Spinal cord (tissue), 10 donors: ENCODE results near the gene SPATA2L. TPM values are rescaled to one million over a fixed set of nuclear protein-coding genes. Genes with fewer than 3 reads are reported as not detected.
"Not testable (repeated sequence)": the region's sequence is repeated elsewhere in the genome, so short reads cannot be mapped to it uniquely, and the experiment has no call there.

Experiments used
- DNase-seq, 6 donors: peaks; one replicate each; pipeline versions ENCODE4 v3.0.0 to v3.0.0-alpha.2; 2013 to 2015; ENCODE audit warnings: low spot score in 6 of 6, low read depth in 4 of 6
- H3K27ac ChIP-seq: one replicate; pipeline ENCODE4 v1.5.1; 2013; ENCODE audit warnings: low read depth, low read length, control low read depth
- H3K27me3 ChIP-seq: one replicate; pipeline ENCODE4 v1.6.1; 2013; ENCODE audit warnings: low read length; ENCODE audit not compliant: control insufficient read depth, insufficient read depth
- H3K36me3 ChIP-seq: one replicate; pipeline ENCODE4 v1.6.1; 2013; ENCODE audit warnings: low read length; ENCODE audit not compliant: control insufficient read depth, insufficient read depth
- H3K4me1 ChIP-seq: one replicate; pipeline ENCODE4 v1.6.1; 2013; ENCODE audit warnings: low read length; ENCODE audit not compliant: control insufficient read depth, insufficient read depth
- H3K4me3 ChIP-seq: one replicate; pipeline ENCODE4 v1.5.1; 2013; ENCODE audit warnings: low read depth, low read length, control low read depth
- H3K9me3 ChIP-seq: one replicate; pipeline ENCODE4 v1.6.1; 2013; ENCODE audit warnings: low read length; ENCODE audit not compliant: control insufficient read depth, insufficient read depth
- WGBS: methylation state at CpG from one replicate; pipeline ENCODE4 v1.1.5; 2013; ENCODE audit warnings: missing lambda C conversion rate; ENCODE audit not compliant: insufficient coverage; 5-methylcytosine and 5-hydroxymethylcytosine counted together
- polyA plus RNA-seq, 2 donors: library from polyadenylated mRNA; unstranded; fragments of 120-200 nt; gene quantifications; one replicate each; pipeline ENCODE4 v1.2.1, GENCODE V29; 2013; ENCODE audit not compliant: insufficient read length in 2 of 2
- total RNA-seq, 2 donors: library from RNA; depleted of rRNA in 1 of 2; stranded (reverse); fragments of 120-200 nt in 1 of 2; fragments of >200 nt in 1 of 2; gene quantifications; one replicate each; pipeline versions ENCODE4 v1.2.3 to v1.2.4, GENCODE V29; 2013 to 2014
- donor health status: healthy.

SPATA2L gene
- total and polyA plus RNA-seq, 4 donors: 8.7 to 15.3 (median 11.8) TPM

- WGBS: 96% methylated on average over 11 of the region's 11 CpGs
- Histone ChIP-seq H3K36me3 (peaks cover 94% of the 10 kb centered on the region), H3K4me1 (peaks cover 14% of the 10 kb centered on the region), H3K27ac (no peak overlapping the region), H3K27me3 (no peaks in the 10 kb centered on the region), H3K9me3 (no peaks in the 10 kb centered on the region), H3K4me3 (no peak overlapping the region)
- no peak for DNase-seq
Measured at GRCh38 chr16:89693289-89693731, 8.2 kb downstream of the SPATA2L start.

DNA sequence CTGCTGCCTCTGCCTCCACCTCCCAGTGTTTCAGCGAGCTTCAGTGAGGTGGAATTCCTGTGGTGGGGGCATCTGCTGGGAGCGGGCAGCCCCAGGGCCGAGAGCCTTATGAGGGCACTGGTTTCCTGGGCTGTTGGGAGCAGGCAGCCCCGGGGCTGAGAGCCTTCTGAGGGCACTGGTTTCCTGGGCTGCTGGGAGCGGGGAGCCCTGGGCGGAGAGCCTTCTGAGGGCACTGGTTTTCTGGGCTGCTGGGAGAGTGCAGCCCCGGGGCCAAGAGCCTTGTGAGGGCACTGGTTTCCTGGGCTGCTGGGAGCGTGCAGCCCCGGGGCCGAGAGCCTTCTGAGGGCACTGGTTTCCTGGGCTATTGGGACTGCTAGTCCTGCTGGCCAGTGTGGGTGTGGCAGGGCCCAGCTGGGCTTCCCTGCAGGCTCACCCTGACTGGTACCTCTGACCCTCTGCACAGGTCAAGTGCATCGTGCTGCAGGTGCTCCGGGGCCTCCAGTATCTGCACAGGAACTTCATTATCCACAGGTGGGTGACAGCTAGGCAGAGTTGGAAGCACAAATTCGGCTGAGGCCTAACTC is 9.4 kb downstream of the SPATA2L start:
- H3K36me3 ChIP-seq: peaks cover 81% of the 10 kb centered on the region
- H3K9me3 ChIP-seq: no peaks in the 10 kb centered on the region
- no peak for DNase-seq
- H3K4me3 ChIP-seq: no peak overlapping the region
- H3K27ac ChIP-seq: no peak overlapping the region
- no peaks in the 10 kb centered on the region for H3K27me3 ChIP-seq
- WGBS: 97% methylated on average over 13 of the region's 13 CpGs
- H3K4me1 ChIP-seq: peaks cover 15% of the 10 kb centered on the region

DNA sequence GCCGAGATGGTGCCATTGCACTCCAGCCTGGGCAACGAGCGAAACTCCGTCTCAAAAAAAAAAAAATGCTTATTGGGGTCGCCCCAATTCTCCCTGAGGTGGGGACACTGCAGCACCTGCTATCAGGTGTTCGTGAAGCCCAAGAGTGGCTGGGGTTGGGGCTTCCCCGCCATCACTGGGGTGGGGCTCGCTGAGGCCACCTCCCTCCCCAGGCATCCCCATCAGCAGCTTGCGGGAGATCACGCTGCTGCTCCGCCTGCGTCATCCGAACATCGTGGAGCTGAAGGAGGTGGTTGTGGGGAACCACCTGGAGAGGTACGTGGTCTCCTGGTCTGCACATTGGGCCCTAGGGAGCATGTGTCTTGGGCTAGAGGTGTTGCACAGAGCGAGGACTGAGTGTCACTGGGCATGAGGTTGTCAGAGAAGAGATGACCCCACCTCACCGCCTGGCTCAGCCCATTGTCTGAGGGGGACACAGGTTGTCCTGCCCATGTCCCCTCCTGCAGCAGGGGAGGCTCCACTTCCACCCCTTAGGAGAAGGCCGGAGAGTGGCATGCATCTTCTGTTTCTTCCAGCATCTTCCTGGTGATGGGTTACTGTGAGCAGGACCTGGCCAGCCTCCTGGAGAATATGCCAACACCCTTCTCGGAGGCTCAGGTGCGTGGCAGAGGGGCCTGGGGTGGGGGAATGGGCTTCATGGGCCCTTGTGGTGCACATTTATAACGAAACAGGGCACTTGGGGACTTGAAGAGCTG is 10.1 kb downstream of the SPATA2L start:
- Histone ChIP-seq H3K27ac (no peak overlapping the region), H3K27me3 (no peaks in the 10 kb centered on the region), H3K9me3 (no peaks in the 10 kb centered on the region), H3K4me1 (peaks cover 11% of the 10 kb centered on the region), H3K36me3 (peaks cover 75% of the 10 kb centered on the region), H3K4me3 (no peak overlapping the region)
- DNase-seq: no peak
- WGBS: 96% methylated on average over 20 of the region's 21 CpGs

- H3K27ac ChIP-seq: no peak overlapping the region
- peaks cover 65% of the 10 kb centered on the region for H3K36me3 ChIP-seq
- WGBS: 94% methylated on average over 16 of the region's 16 CpGs
- no peak for DNase-seq
- H3K9me3 ChIP-seq: no peaks in the 10 kb centered on the region
- H3K4me1 ChIP-seq: peaks cover 17% of the 10 kb centered on the region
- no peaks in the 10 kb centered on the region for H3K27me3 ChIP-seq
- H3K4me3 ChIP-seq: no peak overlapping the region
Measured at GRCh38 chr16:89690392-89690901, 11.1 kb downstream of the SPATA2L start.

DNA sequence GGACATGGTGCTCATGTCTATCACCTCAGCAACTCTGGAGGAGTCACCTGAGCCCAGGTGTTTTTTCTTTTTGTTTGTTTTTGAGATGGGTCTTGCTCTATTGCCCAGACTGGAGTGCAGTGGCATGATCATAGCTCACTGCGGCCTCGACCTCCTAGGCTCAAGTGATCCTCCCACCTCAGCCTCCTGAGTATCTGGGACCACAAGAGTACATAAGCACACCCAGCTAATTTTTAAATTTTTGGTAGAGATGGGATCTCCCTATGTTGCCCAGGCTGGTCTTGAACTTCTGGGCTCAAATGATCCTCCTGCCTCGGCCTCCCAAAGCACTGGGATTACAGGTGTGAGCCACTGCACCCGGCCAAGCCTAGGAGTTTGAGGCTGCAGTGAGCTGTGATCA is 11.9 kb downstream of the SPATA2L start:
- peaks cover 59% of the 10 kb centered on the region for H3K36me3 ChIP-seq
- H3K9me3 ChIP-seq, H3K4me3 ChIP-seq, DNase-seq, H3K27ac ChIP-seq, H3K27me3 ChIP-seq: not testable (repeated sequence)
- 100% methylated on average over 1 of the region's 4 CpGs for WGBS
- peaks cover 17% of the 10 kb centered on the region for H3K4me1 ChIP-seq

- Histone ChIP-seq H3K36me3 (peaks cover 54% of the 10 kb centered on the region), H3K4me3 (no peak overlapping the region), H3K27ac (no peak overlapping the region), H3K9me3 (no peaks in the 10 kb centered on the region), H3K27me3 (no peaks in the 10 kb centered on the region), H3K4me1 (peaks cover 17% of the 10 kb centered on the region)
- DNase-seq: no peak
- 97% methylated on average over 12 of the region's 13 CpGs for WGBS
Measured at GRCh38 chr16:89689142-89689541, 12.4 kb downstream of the SPATA2L start.

GRCh38 chr16:89688395-89688794 is 13.1 kb downstream of the SPATA2L start:
- Histone ChIP-seq H3K36me3 (peaks cover 49% of the 10 kb centered on the region), H3K9me3 (no peaks in the 10 kb centered on the region), H3K4me1 (peaks cover 17% of the 10 kb centered on the region), H3K27me3 (no peaks in the 10 kb centered on the region), H3K4me3 (no peak overlapping the region), H3K27ac (no peak overlapping the region)
- DNase-seq: no peak
- WGBS: 100% methylated on average over 1 of the region's 5 CpGs

DNA sequence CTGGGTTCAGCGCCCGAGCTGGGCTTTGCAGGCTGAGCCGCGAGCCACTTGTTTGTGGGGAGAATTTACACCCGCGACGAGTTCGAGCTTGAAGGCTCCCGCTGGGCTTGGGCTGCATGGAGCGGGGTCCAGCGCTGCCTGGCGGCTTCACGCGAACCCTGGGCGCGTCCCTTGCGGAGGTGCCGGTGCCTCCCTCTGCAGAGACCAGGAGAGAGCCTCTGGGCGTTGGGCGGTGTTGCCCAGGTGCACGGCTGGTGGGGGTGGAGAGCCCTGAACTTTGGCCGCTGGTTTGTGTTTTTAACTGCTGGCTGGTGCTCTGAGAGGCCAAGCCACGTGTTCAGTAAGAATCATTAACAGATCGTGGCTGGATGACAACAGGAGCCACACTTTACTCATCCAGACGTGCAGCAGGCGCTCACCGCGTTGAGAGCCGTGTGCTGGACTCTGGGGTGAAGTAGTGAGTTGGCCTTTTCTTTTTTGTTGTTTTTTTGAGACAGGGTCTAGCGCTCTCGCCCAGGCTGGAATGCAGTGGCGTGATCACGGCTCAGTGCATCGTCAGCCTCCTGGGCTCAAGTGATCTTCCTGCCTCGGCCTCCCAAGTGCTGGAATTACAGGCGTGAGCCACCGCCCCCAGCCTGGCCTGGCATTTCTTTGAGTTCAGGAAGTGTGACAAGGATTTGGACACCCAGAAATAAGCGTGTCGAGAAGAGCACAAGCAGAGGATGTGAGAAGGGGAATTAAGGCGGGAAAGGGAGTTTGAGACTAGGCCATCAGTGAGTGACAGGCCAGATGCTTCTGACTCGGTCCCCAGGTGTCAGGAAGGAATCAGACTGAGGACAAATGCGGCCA is 14.2 kb downstream of the SPATA2L start:
- DNase-seq: no peak
- peaks cover 17% of the 10 kb centered on the region for H3K4me1 ChIP-seq
- WGBS: 13% methylated on average over 42 of the region's 42 CpGs
- H3K4me3 ChIP-seq: peak overlapping the region; percentile 72
- H3K36me3 ChIP-seq: peaks cover 46% of the 10 kb centered on the region
- H3K27me3 ChIP-seq: no peaks in the 10 kb centered on the region
- no peaks in the 10 kb centered on the region for H3K9me3 ChIP-seq
- H3K27ac ChIP-seq: peak overlapping the region; percentile 77

DNA sequence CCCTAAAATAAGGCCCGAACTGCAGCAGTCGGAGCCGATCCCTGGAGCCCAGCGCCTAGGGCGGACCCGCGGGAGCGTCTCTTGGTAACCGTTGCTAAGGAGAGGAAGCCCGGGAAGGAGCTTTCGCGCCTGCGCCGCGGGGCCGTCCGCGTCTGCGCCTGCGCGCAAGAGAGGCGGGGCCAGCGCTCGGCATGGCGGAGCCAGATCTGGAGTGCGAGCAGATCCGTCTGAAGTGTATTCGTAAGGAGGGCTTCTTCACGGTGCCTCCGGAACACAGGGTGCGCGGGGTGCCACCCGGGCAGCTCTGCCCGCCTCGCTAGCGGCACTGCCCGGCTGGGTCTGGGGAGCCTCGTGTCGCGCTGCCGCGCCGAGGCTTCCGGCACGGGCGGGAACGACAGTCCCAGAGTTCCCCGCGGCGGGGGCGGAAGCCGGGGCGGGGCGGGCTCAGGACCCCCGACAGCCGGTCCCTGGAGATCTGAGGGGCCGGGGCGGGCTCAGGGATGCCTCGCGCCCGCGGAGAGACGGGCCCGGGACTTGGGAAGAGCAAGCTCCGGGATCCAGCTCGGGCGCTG is 14.9 kb downstream of the SPATA2L start, which contains the start of gene CDK10:
Gene CDK10 (plus strand): TSS at position 170 of the 572 bp plus-strand sequence. CDS start 22 bp downstream, at position 192.
- Histone ChIP-seq H3K27ac (peak within 1 kb of the TSS; percentile 77), H3K27me3 (no peaks in the 10 kb centered on the region), H3K9me3 (no peaks in the 10 kb centered on the region), H3K4me1 (peaks cover 17% of the 10 kb centered on the region), H3K36me3 (peaks cover 40% of the 10 kb centered on the region), H3K4me3 (peak within 1 kb of the TSS; percentile 72)
- 0% methylated on average over 67 of the region's 67 CpGs for WGBS
- peak; percentile 82 to 97 (median 90) for DNase-seq
